Hepatocyte (in vitro differentiated cells): ENCODE data around the gene MNT. TPM values are rescaled to one million over a fixed set of nuclear protein-coding genes. Genes with fewer than 3 reads are reported as not detected.

Experiments used
- DNase-seq: peaks from one replicate; pipeline ENCODE4 v3.0.0-alpha.2; 2016; ENCODE audit warnings: low spot score
- H2AFZ ChIP-seq: fragments of 200-600 bp; sonication (generic); 2 replicates; pipeline ENCODE4 v1.6.0; 2016; ENCODE audit warnings: antibody characterized with exemption, mild to moderate bottlenecking
- H3K27ac ChIP-seq: fragments of 200-600 bp; sonication (generic); 2 replicates; pipeline ENCODE4 v1.5.1; 2016; ENCODE audit warnings: mild to moderate bottlenecking
- H3K27me3 ChIP-seq: fragments of 200-600 bp; sonication (generic); 2 replicates; pipeline ENCODE4 v1.6.1; 2016
- H3K36me3 ChIP-seq: fragments of 200-600 bp; sonication (generic); replicated peaks from 2 replicates; pipeline ENCODE4 v1.5.1; 2016; ENCODE audit warnings: low read depth; ENCODE audit not compliant: insufficient read depth
- H3K4me1 ChIP-seq: fragments of 200-600 bp; sonication (generic); 2 replicates; pipeline ENCODE4 v1.5.1; 2016; ENCODE audit warnings: mild to moderate bottlenecking, moderate library complexity; ENCODE audit not compliant: insufficient read depth
- H3K4me2 ChIP-seq: fragments of 200-600 bp; sonication (generic); 2 replicates; pipeline ENCODE4 v1.6.0; 2016
- H3K4me3 ChIP-seq: fragments of 200-600 bp; sonication (generic); 2 replicates; pipeline ENCODE4 v1.5.1; 2016; ENCODE audit warnings: mild to moderate bottlenecking
- H3K79me2 ChIP-seq: fragments of 200-600 bp; sonication (generic); 2 replicates; pipeline ENCODE4 v1.6.0; 2017; ENCODE audit warnings: mild to moderate bottlenecking
- H3K9me2 ChIP-seq: fragments of 200-600 bp; sonication (generic); replicated peaks from 2 replicates; pipeline ENCODE4 v1.6.0; 2017; ENCODE audit warnings: mild to moderate bottlenecking; ENCODE audit not compliant: insufficient read depth
- H3K9me3 ChIP-seq: fragments of 200-600 bp; sonication (generic); 2 replicates; pipeline ENCODE4 v1.5.1; 2016; ENCODE audit warnings: low read depth, mild to moderate bottlenecking
- H4K20me1 ChIP-seq: fragments of 200-600 bp; sonication (generic); 2 replicates; pipeline ENCODE4 v1.6.0; 2016; ENCODE audit warnings: mild to moderate bottlenecking; ENCODE audit not compliant: insufficient read depth, poor library complexity, severe bottlenecking
- CTCF ChIP-seq: fragments of 200-600 bp; sonication (generic); IDR thresholded peaks from 2 replicates; pipeline ENCODE4 v1.5.1; 2016; ENCODE audit warnings: antibody characterized with exemption, mild to moderate bottlenecking; ENCODE audit not compliant: poor library complexity
- EZH2 ChIP-seq: fragments of 200-600 bp; sonication (generic); IDR thresholded peaks from 2 replicates; pipeline ENCODE4 v1.6.1; 2016; ENCODE audit warnings: antibody characterized with exemption, mild to moderate bottlenecking, borderline replicate concordance
- EZH2phosphoT487 ChIP-seq: fragments of 200-600 bp; sonication (generic); IDR thresholded peaks from one replicate; pipeline ENCODE4 v1.6.1; 2018; ENCODE audit warnings: antibody characterized with exemption, mild to moderate bottlenecking, low read depth, moderate library complexity; ENCODE audit not compliant: unreplicated experiment, severe bottlenecking
- WGBS: methylation state at CpG from one replicate; pipeline ENCODE4 v1.1.6; 2016; ENCODE audit warnings: low lambda C conversion rate; ENCODE audit errors: missing lambda C conversion rate; 5-methylcytosine and 5-hydroxymethylcytosine counted together
- polyA plus RNA-seq: library from polyadenylated mRNA; unstranded; fragments of >200 nt; fragmentation: Nextera tagmentation; extraction: Ambion mirVana; gene quantifications from 2 replicates; pipeline ENCODE4 v1.2.1, GENCODE V29; 2016
- small RNA-seq: library from RNA; depleted of rRNA; stranded (forward); fragments of <200 nt; gene quantifications from one replicate; pipeline ENCODE3, GENCODE V24; 2014
- total RNA-seq: library from RNA; depleted of rRNA; stranded (reverse); fragments of >200 nt; gene quantifications from 2 replicates; pipeline ENCODE4 v1.2.3, GENCODE V29; 2014

MNT gene
- total and polyA plus RNA-seq, 2 experiments from 2014 or later: 9.9 to 11.2 TPM

GRCh38 chr17:2336852-2337543 lies 63.9 kb downstream of the MNT start, which contains the start of gene SGSM2:
Gene SGSM2, plus strand, starts transcription at chr17:2337501. Its CDS starts 188 bp downstream, at chr17:2337689.
- TF ChIP-seq EZH2phosphoT487 (no peak), CTCF (no peak), EZH2 (no peak)
- H3K79me2 ChIP-seq: peaks cover 36% of the 10 kb centered on the region
- DNase-seq: peak; percentile 77

GRCh38 chr17:2336215-2336851 lies 64.5 kb downstream of the MNT start, which contains the start of gene TSR1:
Gene TSR1, minus strand, starts transcription at chr17:2336457. Its CDS starts 30 bp downstream, at chr17:2336427.
- peak; percentile 96 for DNase-seq
- no peaks in the 10 kb centered on the region for H3K36me3 ChIP-seq
- peak within 1 kb of the TSS; percentile 88 for H3K4me3 ChIP-seq
- whole genome bisulfite sequencing: under 1% methylated on average over 48 of the region's 48 CpGs
- no peaks in the 10 kb centered on the region for H4K20me1 ChIP-seq
- H3K4me2 ChIP-seq: peak within 1 kb of the TSS; percentile 100
- peaks cover 36% of the 10 kb centered on the region for H3K79me2 ChIP-seq
- no peaks in the 10 kb centered on the region for H3K9me2 ChIP-seq
- peak within 1 kb of the TSS; percentile 95 for H2AFZ ChIP-seq
- H3K9me3 ChIP-seq: no peaks in the 10 kb centered on the region
- TF ChIP-seq CTCF: peak; percentile 19
- TF ChIP-seq EZH2: no peak
- no peak for TF ChIP-seq EZH2phosphoT487
- peak within 1 kb of the TSS; percentile 76 for H3K27ac ChIP-seq
- H3K27me3 ChIP-seq: no peaks in the 10 kb centered on the region
- H3K4me1 ChIP-seq: peaks cover 8% of the 10 kb centered on the region

More at GRCh38 chr17:2336852-2337543, 63.9 kb downstream of the MNT start, which contains the start of gene SGSM2:
- Histone ChIP-seq H3K9me2 (no peaks in the 10 kb centered on the region), H2AFZ (peak within 1 kb of the TSS; percentile 95), H3K4me3 (peak within 1 kb of the TSS; percentile 64), H3K27me3 (no peaks in the 10 kb centered on the region), H3K4me2 (peak within 1 kb of the TSS; percentile 100), H3K9me3 (no peaks in the 10 kb centered on the region), H4K20me1 (no peaks in the 10 kb centered on the region), H3K4me1 (peaks cover 8% of the 10 kb centered on the region), H3K27ac (peak within 1 kb of the TSS; percentile 85), H3K36me3 (no peaks in the 10 kb centered on the region)
- 1% methylated on average over 46 of the region's 77 CpGs for whole genome bisulfite sequencing

- Histone ChIP-seq H3K27ac (peak overlapping the region; percentile 56), H3K27me3 (no peaks in the 10 kb centered on the region), H3K4me2 (peak overlapping the region; percentile 97), H3K9me2 (no peaks in the 10 kb centered on the region), H3K9me3 (no peaks in the 10 kb centered on the region), H4K20me1 (no peaks in the 10 kb centered on the region), H3K79me2 (peaks cover 33% of the 10 kb centered on the region), H3K4me1 (peaks cover 8% of the 10 kb centered on the region), H3K36me3 (no peaks in the 10 kb centered on the region), H2AFZ (peak overlapping the region; percentile 61), H3K4me3 (peak overlapping the region; percentile 88)
- WGBS: 6% methylated on average over 17 of the region's 17 CpGs
- TF ChIP-seq EZH2phosphoT487 (no peak), EZH2 (no peak), CTCF (no peak)
- DNase-seq: peak; percentile 11
Observed at GRCh38 chr17:2335726-2336214, 65.1 kb downstream of the MNT start.

Small RNA genes lying within 50 kb of the gene (small RNA-seq; reads per million reads assigned to genes)
- gene AC006435.3 (not detected), gene AC006435.4 (not detected)

Other genes starting within 250 kb of the MNT start
- 8.5 and 19.9 TPM in 2 replicates for gene SMG6, start 97.3 kb downstream of the MNT start, total RNA-seq
- 11.9 and 12.1 TPM in 2 replicates for gene SMG6, start 97.3 kb downstream of the MNT start, polyA plus RNA-seq
- gene SRR, start 97.1 kb downstream of the MNT start, total RNA-seq: 16.0 and 27.7 TPM in 2 replicates
- gene SRR, start 97.1 kb downstream of the MNT start, polyA plus RNA-seq: 7.8 and 11.2 TPM in 2 replicates
- 21.2 and 28.9 TPM in 2 replicates for gene TSR1, start 64.6 kb downstream of the MNT start, total RNA-seq
- 20.6 and 22.0 TPM in 2 replicates for gene TSR1, start 64.6 kb downstream of the MNT start, polyA plus RNA-seq
- gene SGSM2, start 63.6 kb downstream of the MNT start, total RNA-seq: 22.2 and 22.3 TPM in 2 replicates
- gene SGSM2, start 63.6 kb downstream of the MNT start, polyA plus RNA-seq: 34.9 and 51.2 TPM in 2 replicates
- gene METTL16, start 110.8 kb upstream of the MNT start, total RNA-seq: 14.3 and 19.3 TPM in 2 replicates
- gene METTL16, start 110.8 kb upstream of the MNT start, polyA plus RNA-seq: 14.7 and 18.4 TPM in 2 replicates
- gene PAFAH1B1, start 192.6 kb upstream of the MNT start, total RNA-seq: 91.8 and 98.5 TPM in 2 replicates
- 37.5 and 47.0 TPM in 2 replicates for gene PAFAH1B1, start 192.6 kb upstream of the MNT start, polyA plus RNA-seq